Astrocyte (in vitro differentiated cells and primary cell): ENCODE data around the gene SYF2. TPM values are rescaled to one million over a fixed set of nuclear protein-coding genes. Genes with fewer than 3 reads are reported as not detected.

ENCODE experiments used
- DNase-seq: peaks from one replicate; pipeline ENCODE4 v3.0.0-alpha.2; 2010; ENCODE audit warnings: low read depth
- FAIRE-seq: peaks from 2 replicates; lab custom pipeline; 2011; peaks lifted over from hg19 to GRCh38; lab: Jason Lieb, UNC
- H2AFZ ChIP-seq: 2 replicates; pipeline ENCODE4 v1.6.0; 2012; ENCODE audit warnings: low read depth, low read length, inconsistent platforms
- H3K27ac ChIP-seq: 2 replicates; pipeline ENCODE4 v1.5.1; 2011; ENCODE audit warnings: low read depth, low read length, inconsistent platforms
- H3K27me3 ChIP-seq: 2 replicates; pipeline ENCODE4 v1.6.0; 2011; ENCODE audit warnings: low read length, inconsistent platforms; ENCODE audit not compliant: insufficient read depth
- H3K36me3 ChIP-seq: 2 replicates; pipeline ENCODE4 v1.5.1; 2011; ENCODE audit warnings: low read length, inconsistent platforms; ENCODE audit not compliant: insufficient read depth
- H3K4me1 ChIP-seq: 2 replicates; pipeline ENCODE4 v1.5.1; 2011; ENCODE audit warnings: low read length, inconsistent platforms; ENCODE audit not compliant: insufficient read depth
- H3K4me2 ChIP-seq: 2 replicates; pipeline ENCODE4 v1.6.0; 2012; ENCODE audit warnings: low read length, inconsistent platforms
- H3K4me3 ChIP-seq: 2 replicates; pipeline ENCODE4 v1.5.1; 2011; ENCODE audit warnings: low read depth, mild to moderate bottlenecking, low read length, inconsistent platforms; ENCODE audit not compliant: insufficient read depth
- H3K79me2 ChIP-seq: 2 replicates; pipeline ENCODE4 v1.6.0; 2012; ENCODE audit warnings: mild to moderate bottlenecking, low read length, inconsistent platforms; ENCODE audit not compliant: insufficient read depth
- H3K9ac ChIP-seq: 2 replicates; pipeline ENCODE4 v1.6.0; 2012; ENCODE audit warnings: mild to moderate bottlenecking, low read length, inconsistent platforms
- H3K9me3 ChIP-seq: 2 replicates; pipeline ENCODE4 v1.5.1; 2012; ENCODE audit warnings: low read depth, mild to moderate bottlenecking, low read length, inconsistent platforms; ENCODE audit not compliant: insufficient read depth
- H4K20me1 ChIP-seq: 2 replicates; pipeline ENCODE4 v1.6.0; 2012; ENCODE audit warnings: low read length, inconsistent platforms; ENCODE audit not compliant: insufficient read depth
- H3K27ac Mint-ChIP-seq: one replicate; pipeline ENCODE4 v1.8.0; 2021; ENCODE audit warnings: mild to moderate bottlenecking, mixed read lengths; ENCODE audit not compliant: unreplicated experiment
- H3K27me3 Mint-ChIP-seq: one replicate; pipeline ENCODE4 v1.8.0; 2021; ENCODE audit warnings: low read depth, mixed read lengths; ENCODE audit not compliant: unreplicated experiment
- H3K36me3 Mint-ChIP-seq: one replicate; pipeline ENCODE4 v1.8.0; 2021; ENCODE audit warnings: low read depth, mixed read lengths; ENCODE audit not compliant: unreplicated experiment
- H3K4me1 Mint-ChIP-seq: one replicate; pipeline ENCODE4 v1.8.0; 2021; ENCODE audit warnings: low read depth, mixed read lengths; ENCODE audit not compliant: unreplicated experiment
- H3K4me3 Mint-ChIP-seq: one replicate; pipeline ENCODE4 v1.8.0; 2021; ENCODE audit warnings: mild to moderate bottlenecking, moderate library complexity, mixed read lengths; ENCODE audit not compliant: unreplicated experiment
- H3K9me3 Mint-ChIP-seq: one replicate; pipeline ENCODE4 v1.8.0; 2021; ENCODE audit warnings: mild to moderate bottlenecking, mixed read lengths; ENCODE audit not compliant: unreplicated experiment
- EZH2 ChIP-seq: IDR thresholded peaks from 2 replicates; pipeline ENCODE4 v1.6.1; 2012; ENCODE audit warnings: mild to moderate bottlenecking, low read length, inconsistent platforms; ENCODE audit not compliant: insufficient read depth
- total RNA-seq: library from RNA; stranded (reverse); gene quantifications from 2 replicates; pipeline ENCODE4 v1.2.1, GENCODE V29; 2021
- TF ChIP-seq, protein P1 (sequence below): IDR thresholded peaks from 2 replicates; pipeline ENCODE4 v1.5.1; 2011; ENCODE audit warnings: low read depth, mild to moderate bottlenecking, inconsistent platforms, low read length, moderate library complexity; ENCODE audit not compliant: insufficient read depth

SYF2 gene
- total RNA-seq, 1 donor from 2014 or later = 29.1 TPM

DNA sequence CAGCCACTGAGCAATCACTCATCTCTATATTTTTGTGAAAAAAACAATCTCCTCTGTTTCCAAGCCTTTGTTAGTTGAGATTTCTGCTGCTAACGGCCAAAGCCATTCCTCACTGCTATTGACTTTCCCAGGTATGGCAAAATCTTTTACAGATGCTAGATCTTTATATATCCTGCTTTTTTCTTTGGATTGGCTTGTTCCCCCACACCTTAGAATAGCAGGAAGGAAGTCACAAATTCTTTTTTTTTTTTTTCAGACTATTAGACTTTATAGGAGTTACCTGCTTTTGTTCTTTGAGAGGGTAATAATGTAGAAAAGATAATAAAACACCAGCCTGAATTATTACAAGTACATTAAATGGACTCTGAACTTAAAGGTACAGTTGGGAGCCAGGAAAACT, 24.2 kb downstream of the SYF2 start:
- H3K4me1 Mint-ChIP-seq = no peaks in the 10 kb centered on the region
- no peak for DNase-seq

DNA sequence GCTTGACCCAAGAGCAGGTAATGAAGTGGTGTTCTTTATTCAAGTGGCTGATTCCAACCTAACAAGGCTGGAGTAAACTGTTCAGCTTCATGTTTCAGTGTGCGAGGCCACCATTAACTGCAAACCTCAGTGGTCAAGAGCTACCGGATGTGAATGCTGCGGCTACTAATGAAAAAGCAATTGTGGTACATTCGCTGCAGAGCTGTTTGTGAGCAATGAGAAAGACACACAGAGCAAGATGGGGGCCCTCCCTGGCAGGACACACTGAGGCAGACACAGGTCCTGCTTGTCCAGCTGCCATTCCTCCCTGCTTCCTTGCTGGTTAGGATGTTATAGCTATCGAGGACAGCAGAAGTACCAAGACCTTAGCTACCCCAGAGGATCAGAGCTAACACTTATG, 26.1 kb downstream of the SYF2 start:
- Histone ChIP-seq H2AFZ (peak overlapping the region; percentile 10), H3K4me2 (no peak overlapping the region), H3K9me3 (no peaks in the 10 kb centered on the region), H3K27me3 (peaks cover 7% of the 10 kb centered on the region), H3K36me3 (no peaks in the 10 kb centered on the region), H3K9ac (no peak overlapping the region), H4K20me1 (no peaks in the 10 kb centered on the region), H3K79me2 (no peaks in the 10 kb centered on the region), H3K27ac (no peak overlapping the region), H3K4me3 (no peak overlapping the region), H3K4me1 (no peaks in the 10 kb centered on the region)
- peaks cover 14% of the 10 kb centered on the region for H3K27me3 Mint-ChIP-seq
- H3K9me3 Mint-ChIP-seq = peaks cover under 1% of the 10 kb centered on the region
- H3K4me1 Mint-ChIP-seq = no peaks in the 10 kb centered on the region
- H3K27ac Mint-ChIP-seq = no peak overlapping the region
- TF ChIP-seq EZH2 = no peak
- TF ChIP-seq, protein P1, sequence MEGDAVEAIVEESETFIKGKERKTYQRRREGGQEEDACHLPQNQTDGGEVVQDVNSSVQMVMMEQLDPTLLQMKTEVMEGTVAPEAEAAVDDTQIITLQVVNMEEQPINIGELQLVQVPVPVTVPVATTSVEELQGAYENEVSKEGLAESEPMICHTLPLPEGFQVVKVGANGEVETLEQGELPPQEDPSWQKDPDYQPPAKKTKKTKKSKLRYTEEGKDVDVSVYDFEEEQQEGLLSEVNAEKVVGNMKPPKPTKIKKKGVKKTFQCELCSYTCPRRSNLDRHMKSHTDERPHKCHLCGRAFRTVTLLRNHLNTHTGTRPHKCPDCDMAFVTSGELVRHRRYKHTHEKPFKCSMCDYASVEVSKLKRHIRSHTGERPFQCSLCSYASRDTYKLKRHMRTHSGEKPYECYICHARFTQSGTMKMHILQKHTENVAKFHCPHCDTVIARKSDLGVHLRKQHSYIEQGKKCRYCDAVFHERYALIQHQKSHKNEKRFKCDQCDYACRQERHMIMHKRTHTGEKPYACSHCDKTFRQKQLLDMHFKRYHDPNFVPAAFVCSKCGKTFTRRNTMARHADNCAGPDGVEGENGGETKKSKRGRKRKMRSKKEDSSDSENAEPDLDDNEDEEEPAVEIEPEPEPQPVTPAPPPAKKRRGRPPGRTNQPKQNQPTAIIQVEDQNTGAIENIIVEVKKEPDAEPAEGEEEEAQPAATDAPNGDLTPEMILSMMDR = no peak
- DNase-seq = no peak
- H3K36me3 Mint-ChIP-seq = no peaks in the 10 kb centered on the region
- no peak for FAIRE-seq
- no peak overlapping the region for H3K4me3 Mint-ChIP-seq

More for the DNA sequence above, 24.2 kb downstream of the SYF2 start:
- peaks cover 11% of the 10 kb centered on the region for H3K27me3 Mint-ChIP-seq
- H3K27ac Mint-ChIP-seq = no peak overlapping the region
- Histone ChIP-seq H4K20me1 (no peaks in the 10 kb centered on the region), H3K4me2 (no peak overlapping the region), H3K4me1 (no peaks in the 10 kb centered on the region), H2AFZ (no peak overlapping the region), H3K9me3 (no peaks in the 10 kb centered on the region), H3K79me2 (no peaks in the 10 kb centered on the region), H3K4me3 (no peak overlapping the region), H3K36me3 (no peaks in the 10 kb centered on the region), H3K27me3 (peaks cover 7% of the 10 kb centered on the region), H3K27ac (no peak overlapping the region), H3K9ac (no peak overlapping the region)
- TF ChIP-seq EZH2 = no peak
- TF ChIP-seq, protein P1 = no peak
- H3K4me3 Mint-ChIP-seq = no peak overlapping the region
- no peak for FAIRE-seq
- no peaks in the 10 kb centered on the region for H3K36me3 Mint-ChIP-seq
- no peaks in the 10 kb centered on the region for H3K9me3 Mint-ChIP-seq

DNA sequence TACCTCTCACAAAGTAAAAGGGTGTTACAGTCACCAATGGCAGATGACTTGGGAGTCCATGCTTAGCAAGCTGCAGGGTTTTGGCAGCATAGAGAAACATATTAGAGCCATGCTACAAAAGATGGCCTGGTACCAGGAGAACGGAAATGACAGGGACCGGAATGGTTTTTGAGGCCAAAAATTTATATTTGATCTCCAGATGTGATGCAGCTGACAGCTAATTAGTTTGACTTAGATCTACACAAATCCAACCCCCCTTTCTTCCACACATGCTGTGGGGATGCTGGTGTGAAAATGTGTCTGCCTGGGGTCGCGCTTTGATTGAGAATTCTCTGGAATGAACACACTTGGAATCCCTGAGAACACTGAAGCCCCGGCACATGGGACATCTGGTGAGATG, 26.5 kb downstream of the SYF2 start:
- Histone ChIP-seq H3K79me2 (no peaks in the 10 kb centered on the region), H3K4me3 (no peak overlapping the region), H3K4me1 (no peaks in the 10 kb centered on the region), H3K27me3 (peaks cover 7% of the 10 kb centered on the region), H3K36me3 (no peaks in the 10 kb centered on the region), H3K9me3 (no peaks in the 10 kb centered on the region), H2AFZ (no peak overlapping the region), H3K4me2 (no peak overlapping the region), H3K9ac (no peak overlapping the region), H3K27ac (no peak overlapping the region), H4K20me1 (no peaks in the 10 kb centered on the region)
- FAIRE-seq (no peak), DNase-seq (no peak)
- Mint-ChIP-seq H3K4me3 (no peak overlapping the region), H3K4me1 (no peaks in the 10 kb centered on the region), H3K27ac (no peak overlapping the region), H3K27me3 (peaks cover 18% of the 10 kb centered on the region), H3K36me3 (no peaks in the 10 kb centered on the region), H3K9me3 (peaks cover 3% of the 10 kb centered on the region)
- TF ChIP-seq, protein P1 = no peak
- no peak for TF ChIP-seq EZH2
